LNCAP (cell line): ENCODE results near the gene RCAN1.

ENCODE experiments used
- CTCF ChIP-seq: fragments of 450-650 bp; IDR thresholded peaks from 2 replicates; pipeline ENCODE4 v1.5.1; 2017; ENCODE audit warnings: mild to moderate bottlenecking

Gene RCAN1

GRCh38 chr21:34519694-34520093 is 95.2 kb downstream of the RCAN1 start:
- TF ChIP-seq CTCF, result no peak

- TF ChIP-seq CTCF, result no peak
Measured at GRCh38 chr21:34519016-34519415, 95.9 kb downstream of the RCAN1 start.

- no peak for TF ChIP-seq CTCF
Measured at GRCh38 chr21:34518301-34518700, 96.6 kb downstream of the RCAN1 start.

GRCh38 chr21:34517491-34518245 is 97.2 kb downstream of the RCAN1 start:
- TF ChIP-seq CTCF, result no peak

- no peak for TF ChIP-seq CTCF
Measured at GRCh38 chr21:34517039-34517438, 97.9 kb downstream of the RCAN1 start.

DNA sequence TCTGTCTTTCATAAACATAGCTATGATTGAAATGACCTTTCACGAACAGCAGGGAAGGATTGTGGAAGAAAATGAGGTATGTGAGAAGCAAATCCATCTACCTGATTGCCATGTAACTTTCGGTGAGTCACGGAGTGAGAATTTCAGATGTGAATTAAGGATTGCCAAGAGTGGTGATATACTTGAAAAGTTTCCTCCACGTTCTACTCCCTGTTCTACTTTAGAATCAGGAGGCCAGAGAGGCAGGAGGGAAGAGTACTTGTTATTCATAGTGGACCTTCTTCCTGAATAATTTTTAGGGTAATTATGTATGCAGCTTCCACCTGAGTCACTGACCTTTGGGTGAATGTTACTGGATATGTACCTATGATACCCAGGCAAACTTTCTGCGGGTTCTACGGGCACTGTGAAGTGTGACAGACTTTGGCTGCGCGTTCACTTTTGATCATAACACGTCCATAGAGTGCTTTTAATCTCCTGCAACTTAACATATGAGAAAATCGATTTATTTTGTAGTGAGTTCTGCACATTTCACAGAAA is 100.3 kb downstream of the RCAN1 start:
- no peak for TF ChIP-seq CTCF

- TF ChIP-seq CTCF, result no peak
Measured at GRCh38 chr21:34513129-34513675, 101.7 kb downstream of the RCAN1 start.
